Measurements from ENCODE around the gene CHCHD6. TPM values are rescaled to one million over a fixed set of nuclear protein-coding genes. Genes with fewer than 3 reads are reported as not detected.

The CHCHD6 gene
- total RNA-seq, 1 donor from 2014 or later: 17.1 TPM

- peaks cover 8% of the 10 kb centered on the region for H3K4me1 Mint-ChIP-seq (ENCODE audit: low read depth)
- H3K9me3 Mint-ChIP-seq (ENCODE audit: low read depth): peaks cover 9% of the 10 kb centered on the region
- H3K27me3 Mint-ChIP-seq (ENCODE audit: low read depth): no peaks in the 10 kb centered on the region
- no peak for TF ChIP-seq CTCF (IDR thresholded peaks at IDR 0.05)
- H3K4me3 Mint-ChIP-seq (ENCODE audit: unreplicated experiment): no peak overlapping the region
- peaks cover 1% of the 10 kb centered on the region for H3K36me3 Mint-ChIP-seq (ENCODE audit: low read depth)
- DNase-seq (ENCODE audit: low spot score): no peak
- H3K27ac Mint-ChIP-seq (ENCODE audit: unreplicated experiment): no peak overlapping the region
Observed at GRCh38 chr3:126918355-126918821, 214.3 kb downstream of the CHCHD6 start.

- Mint-ChIP-seq H3K4me1 (ENCODE audit: low read depth) (peaks cover 23% of the 10 kb centered on the region), H3K27ac (ENCODE audit: unreplicated experiment) (no peak overlapping the region), H3K9me3 (ENCODE audit: low read depth) (peaks cover 9% of the 10 kb centered on the region), H3K4me3 (ENCODE audit: unreplicated experiment) (no peak overlapping the region), H3K36me3 (ENCODE audit: low read depth) (peaks cover 1% of the 10 kb centered on the region), H3K27me3 (ENCODE audit: low read depth) (no peaks in the 10 kb centered on the region)
- no peak for DNase-seq (ENCODE audit: low spot score)
- no peak for TF ChIP-seq CTCF (IDR thresholded peaks at IDR 0.05)
Observed at GRCh38 chr3:126921085-126921824, 217.2 kb downstream of the CHCHD6 start.

GRCh38 chr3:126922466-126922865 lies 218.4 kb downstream of the CHCHD6 start:
- H3K27me3 Mint-ChIP-seq (ENCODE audit: low read depth): no peaks in the 10 kb centered on the region
- H3K27ac Mint-ChIP-seq (ENCODE audit: unreplicated experiment): no peak overlapping the region
- H3K4me1 Mint-ChIP-seq (ENCODE audit: low read depth): peaks cover 35% of the 10 kb centered on the region
- H3K36me3 Mint-ChIP-seq (ENCODE audit: low read depth): no peaks in the 10 kb centered on the region
- no peak for DNase-seq (ENCODE audit: low spot score)
- peaks cover 9% of the 10 kb centered on the region for H3K9me3 Mint-ChIP-seq (ENCODE audit: low read depth)
- no peak overlapping the region for H3K4me3 Mint-ChIP-seq (ENCODE audit: unreplicated experiment)
- no peak for TF ChIP-seq CTCF (IDR thresholded peaks at IDR 0.05)

- Mint-ChIP-seq H3K9me3 (ENCODE audit: low read depth) (peaks cover 9% of the 10 kb centered on the region), H3K27ac (ENCODE audit: unreplicated experiment) (no peak overlapping the region), H3K27me3 (ENCODE audit: low read depth) (no peaks in the 10 kb centered on the region), H3K4me3 (ENCODE audit: unreplicated experiment) (no peak overlapping the region), H3K36me3 (ENCODE audit: low read depth) (no peaks in the 10 kb centered on the region), H3K4me1 (ENCODE audit: low read depth) (peaks cover 43% of the 10 kb centered on the region)
- no peak for TF ChIP-seq CTCF (IDR thresholded peaks at IDR 0.05)
- no peak for DNase-seq (ENCODE audit: low spot score)
Observed at GRCh38 chr3:126923423-126923822, 219.4 kb downstream of the CHCHD6 start.

GRCh38 chr3:126923895-126924294 lies 219.9 kb downstream of the CHCHD6 start:
- no peak for TF ChIP-seq CTCF (IDR thresholded peaks at IDR 0.05)
- H3K27me3 Mint-ChIP-seq (ENCODE audit: low read depth): no peaks in the 10 kb centered on the region
- peaks cover 9% of the 10 kb centered on the region for H3K9me3 Mint-ChIP-seq (ENCODE audit: low read depth)
- no peak for DNase-seq (ENCODE audit: low spot score)
- H3K27ac Mint-ChIP-seq (ENCODE audit: unreplicated experiment): no peak overlapping the region
- H3K36me3 Mint-ChIP-seq (ENCODE audit: low read depth): no peaks in the 10 kb centered on the region
- H3K4me3 Mint-ChIP-seq (ENCODE audit: unreplicated experiment): no peak overlapping the region
- peaks cover 43% of the 10 kb centered on the region for H3K4me1 Mint-ChIP-seq (ENCODE audit: low read depth)

Measured in chondrocyte (in vitro differentiated cells).